B cell (primary cell): ENCODE measurements around the gene NFATC2. TPM values are rescaled to one million over a fixed set of nuclear protein-coding genes. Genes with fewer than 3 reads are reported as not detected.
A peak's percentile ranks its signal among the peaks of the same experiment; 100 is the strongest.

Experiments
- ATAC-seq: fragments of 200-7000 bp; cut with Tn5 transposase; one replicate; pipeline ENCODE4 v1.10.0; 2021; ENCODE audit warnings: low read depth, mild to moderate bottlenecking, moderate number of reproducible peaks, moderate library complexity
- CTCF ChIA-PET: fragments of 350-600 bp; sonication (Branson Sonifier 250); formaldehyde crosslinking; loops from one replicate; lab custom pipeline; 2021; ENCODE audit warnings: antibody characterized with exemption, inconsistent platforms; lab: Charles Lee
- POLR2A ChIA-PET: fragments of 350-600 bp; sonication (Branson Sonifier 250); formaldehyde crosslinking; loops from one replicate; lab custom pipeline; 2021; ENCODE audit warnings: antibody characterized with exemption; lab: Charles Lee
- DNase-seq: peaks from one replicate; pipeline ENCODE4 v3.0.0; 2013
- H2AFZ ChIP-seq: 2 replicates; pipeline ENCODE4 v1.6.1; 2012; ENCODE audit warnings: mild to moderate bottlenecking, low read depth, low read length; ENCODE audit not compliant: insufficient read depth, poor library complexity, severe bottlenecking
- H3K27ac ChIP-seq, 2 donors: 1 replicate in 1 of 2; 2 replicates in 1 of 2; pipeline ENCODE4 v1.5.1; 2012 to 2013; ENCODE audit warnings: low read length in 2 of 2, mild to moderate bottlenecking in 2 of 2, moderate library complexity in 1 of 2
- H3K27me3 ChIP-seq, 4 experiments: fragments of 200-600 bp in 1 of 4; sonication (generic) in 1 of 4; replicated peaks in 1 of 4; 1 replicate in 2 of 4; 2 replicates in 2 of 4; pipeline versions ENCODE4 v1.6.1 to v1.7.0; 2013 to 2016; ENCODE audit warnings: low read length in 3 of 4, mild to moderate bottlenecking in 2 of 4, mixed read lengths in 1 of 4, moderate library complexity in 1 of 4; ENCODE audit not compliant: insufficient read depth in 4 of 4, control insufficient read depth in 3 of 4; ENCODE audit errors: control extremely low read depth in 1 of 4
- H3K36me3 ChIP-seq, 2 experiments: replicated peaks in 1 of 2; 1 replicate in 1 of 2; 2 replicates in 1 of 2; pipeline versions ENCODE4 v1.6.1 to v1.7.1; 2013; ENCODE audit warnings: low read length in 1 of 2; ENCODE audit not compliant: insufficient read depth in 2 of 2, control insufficient read depth in 1 of 2; ENCODE audit errors: control extremely low read depth in 1 of 2, extremely low read depth in 1 of 2
- H3K4me1 ChIP-seq, 2 donors: fragments of 200-600 bp in 1 of 2; sonication (generic) in 1 of 2; 1 replicate in 1 of 2; 2 replicates in 1 of 2; pipeline versions ENCODE4 v1.5.1 to v1.6.1; 2013 to 2017; ENCODE audit warnings: low read length in 2 of 2; ENCODE audit not compliant: control insufficient read depth in 2 of 2, insufficient read depth in 2 of 2
- H3K4me2 ChIP-seq: replicated peaks from 2 replicates; pipeline ENCODE3; 2012; ENCODE audit warnings: mild to moderate bottlenecking, low read depth, low read length; ENCODE audit not compliant: poor library complexity, severe bottlenecking
- H3K4me3 ChIP-seq, 5 experiments: fragments of 200-600 bp in 1 of 5; sonication (generic) in 1 of 5; 1 replicate in 3 of 5; 2 replicates in 2 of 5; pipeline versions ENCODE4 v1.5.1 to v1.7.0; 2011 to 2016; ENCODE audit warnings: low read length in 4 of 5, mild to moderate bottlenecking in 4 of 5, low read depth in 2 of 5, control low read depth in 1 of 5, moderate library complexity in 1 of 5; ENCODE audit not compliant: insufficient read depth in 1 of 5; ENCODE audit errors: control extremely low read depth in 1 of 5, extremely low read depth in 1 of 5
- H3K79me2 ChIP-seq: fragments of 200-600 bp; sonication (generic); one replicate; pipeline ENCODE4 v1.6.0; 2016; ENCODE audit warnings: low read length; ENCODE audit not compliant: control insufficient read depth, insufficient read depth
- H3K9ac ChIP-seq: fragments of 200-600 bp; sonication (generic); 2 replicates; pipeline ENCODE4 v1.6.1; 2017; ENCODE audit warnings: mild to moderate bottlenecking, low read length, moderate library complexity
- H3K9me3 ChIP-seq, 3 donors: one replicate each; pipeline versions ENCODE4 v1.6.1 to v1.7.1; 2013; ENCODE audit warnings: low read length in 2 of 3; ENCODE audit not compliant: control insufficient read depth in 2 of 3, insufficient read depth in 1 of 3; ENCODE audit errors: control extremely low read depth in 1 of 3
- H4K20me1 ChIP-seq: 2 replicates; pipeline ENCODE4 v1.6.0; 2012; ENCODE audit warnings: mild to moderate bottlenecking, low read length; ENCODE audit not compliant: insufficient read depth, control insufficient read depth, poor library complexity, severe bottlenecking
- H3K27ac Mint-ChIP-seq: one replicate; pipeline ENCODE4 v1.8.0; 2021; ENCODE audit warnings: mixed read lengths
- H3K27me3 Mint-ChIP-seq: one replicate; pipeline ENCODE4 v1.8.0; 2021; ENCODE audit warnings: mixed read lengths
- H3K4me1 Mint-ChIP-seq: one replicate; pipeline ENCODE4 v1.8.0; 2021; ENCODE audit warnings: mixed read lengths
- H3K4me3 Mint-ChIP-seq: one replicate; pipeline ENCODE4 v1.8.0; 2021; ENCODE audit warnings: mixed read lengths
- H3K9me3 Mint-ChIP-seq: one replicate; pipeline ENCODE4 v1.8.0; 2022; ENCODE audit warnings: mixed read lengths; ENCODE audit not compliant: insufficient read depth
- EZH2 ChIP-seq: IDR thresholded peaks from 2 replicates; pipeline ENCODE4 v1.6.1; 2012; ENCODE audit warnings: borderline replicate concordance, low read depth, mild to moderate bottlenecking, moderate library complexity, low read length; ENCODE audit not compliant: insufficient read depth, poor library complexity, severe bottlenecking
- WGBS: methylation state at CpG from one replicate; pipeline ENCODE4 v1.1.5; 2013; ENCODE audit warnings: missing lambda C conversion rate; ENCODE audit not compliant: insufficient coverage; 5-methylcytosine and 5-hydroxymethylcytosine counted together
- intact Hi-C: fragments of 100-400 bp; cut with micrococcal nuclease; formaldehyde crosslinking; loops from one replicate; pipeline ENCODE4 v1.10.0; 2022
- polyA plus RNA-seq: library from polyadenylated mRNA; depleted of rRNA; stranded (reverse); fragments of >200 nt; gene quantifications from 2 replicates; pipeline ENCODE4 v1.2.3, GENCODE V29; 2012
- total RNA-seq, 2 donors: library from RNA; stranded (reverse); fragments of 120-200 nt in 1 of 2; gene quantifications; 1 replicate in 1 of 2; 2 replicates in 1 of 2; pipeline versions ENCODE4 v1.2.3 to v1.2.4, GENCODE V29; 2013 to 2022
- TF ChIP-seq, protein P1 (sequence below): fragments of 200-600 bp; IDR thresholded peaks from one replicate; pipeline ENCODE4 v1.8.0; 2022; ENCODE audit warnings: antibody characterized with exemption, mild to moderate bottlenecking

The NFATC2 gene
- total and polyA plus RNA-seq, 2 donors (not counting 1 experiment from before 2014, with no cell fraction given): 10.1 to 38.0 TPM

DNA sequence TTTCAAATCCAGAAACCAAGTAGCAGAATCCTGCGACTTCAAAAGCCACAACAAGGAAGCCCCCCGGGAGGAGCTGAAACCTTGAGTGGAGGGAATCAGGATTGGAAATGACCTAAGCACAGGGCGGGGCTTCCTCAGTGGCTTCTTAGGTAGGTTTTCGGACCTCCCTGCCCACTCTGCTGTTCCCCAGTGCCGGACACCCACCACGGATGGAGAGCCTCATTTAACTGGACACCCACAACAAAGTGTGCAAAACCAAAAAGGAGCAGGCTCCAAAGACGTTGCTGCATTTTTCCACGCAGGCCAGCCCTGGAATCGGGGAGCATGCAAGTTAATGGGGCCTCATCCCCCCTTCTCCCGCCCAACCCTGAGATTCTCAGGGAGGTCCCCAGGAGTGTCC is 144.4 kb downstream of the NFATC2 start:
- peak overlapping the region; percentile 41 for H3K27ac Mint-ChIP-seq
- no peaks in the 10 kb centered on the region for H3K27me3 Mint-ChIP-seq
- Histone ChIP-seq H3K27ac (no peak overlapping the region), H3K36me3 (peaks cover 0 to 27% of the 10 kb centered on the region in 2 experiments), H3K9ac (no peak overlapping the region), H3K4me1 (peaks cover 41 to 49% of the 10 kb centered on the region in 2 donors), H3K9me3 (no peaks in the 10 kb centered on the region), H4K20me1 (no peaks in the 10 kb centered on the region), H3K79me2 (peaks cover 29% of the 10 kb centered on the region), H3K4me3 (no peak overlapping the region), H2AFZ (no peak overlapping the region), H3K27me3 (no peaks in the 10 kb centered on the region), H3K4me2 (no peak overlapping the region)
- DNase-seq (no peak), ATAC-seq (no peak)
- no peaks in the 10 kb centered on the region for H3K9me3 Mint-ChIP-seq
- intact Hi-C loops: no loop called here
- ChIA-PET POLR2A (no interaction called here), CTCF (interaction anchor here (1.1 to 2.6 kb wide), 3 partner anchors 11 to 196 kb away, joined by 3 to 9 read pairs (median 4); no protein-coding TSS in a partner anchor)
- 89% methylated on average over 6 of the region's 10 CpGs for WGBS
- no peak overlapping the region for H3K4me3 Mint-ChIP-seq
- TF ChIP-seq, protein P1, sequence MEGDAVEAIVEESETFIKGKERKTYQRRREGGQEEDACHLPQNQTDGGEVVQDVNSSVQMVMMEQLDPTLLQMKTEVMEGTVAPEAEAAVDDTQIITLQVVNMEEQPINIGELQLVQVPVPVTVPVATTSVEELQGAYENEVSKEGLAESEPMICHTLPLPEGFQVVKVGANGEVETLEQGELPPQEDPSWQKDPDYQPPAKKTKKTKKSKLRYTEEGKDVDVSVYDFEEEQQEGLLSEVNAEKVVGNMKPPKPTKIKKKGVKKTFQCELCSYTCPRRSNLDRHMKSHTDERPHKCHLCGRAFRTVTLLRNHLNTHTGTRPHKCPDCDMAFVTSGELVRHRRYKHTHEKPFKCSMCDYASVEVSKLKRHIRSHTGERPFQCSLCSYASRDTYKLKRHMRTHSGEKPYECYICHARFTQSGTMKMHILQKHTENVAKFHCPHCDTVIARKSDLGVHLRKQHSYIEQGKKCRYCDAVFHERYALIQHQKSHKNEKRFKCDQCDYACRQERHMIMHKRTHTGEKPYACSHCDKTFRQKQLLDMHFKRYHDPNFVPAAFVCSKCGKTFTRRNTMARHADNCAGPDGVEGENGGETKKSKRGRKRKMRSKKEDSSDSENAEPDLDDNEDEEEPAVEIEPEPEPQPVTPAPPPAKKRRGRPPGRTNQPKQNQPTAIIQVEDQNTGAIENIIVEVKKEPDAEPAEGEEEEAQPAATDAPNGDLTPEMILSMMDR: no peak
- H3K4me1 Mint-ChIP-seq: peaks cover 46% of the 10 kb centered on the region

DNA sequence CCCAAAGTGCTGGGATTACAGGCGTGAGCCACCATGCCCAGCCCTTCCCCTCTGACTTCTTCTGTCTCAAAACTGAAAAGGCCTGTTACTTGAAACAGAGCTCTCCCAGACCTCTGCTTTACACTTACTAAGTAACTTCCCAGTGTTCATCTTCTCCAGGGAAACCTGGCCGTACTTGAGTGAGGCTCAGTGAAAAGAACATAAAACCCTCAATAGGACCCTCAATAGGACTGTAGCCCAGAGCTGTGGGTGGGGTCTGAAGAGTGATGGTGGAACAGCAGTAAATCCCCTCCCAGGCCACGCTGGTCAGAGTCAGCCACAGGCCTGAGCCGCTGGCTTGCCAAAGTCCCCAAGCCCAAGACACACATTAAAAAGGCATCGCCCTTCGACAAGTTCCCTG is 145.4 kb downstream of the NFATC2 start:
- intact Hi-C loops: no loop called here
- CTCF ChIA-PET: interaction anchor here (0.6 to 2.6 kb wide), 2 partner anchors 11 to 1786 kb away, joined by 3 to 9 read pairs; no protein-coding TSS in a partner anchor

More for the DNA sequence above, 145.4 kb downstream of the NFATC2 start:
- H3K4me3 ChIP-seq: no peak overlapping the region
- no peaks in the 10 kb centered on the region for H4K20me1 ChIP-seq
- no peak overlapping the region for H3K4me2 ChIP-seq
- DNase-seq: no peak
- ATAC-seq: no peak
- no peak overlapping the region for H2AFZ ChIP-seq
- H3K4me3 Mint-ChIP-seq: no peak overlapping the region
- H3K9me3 ChIP-seq: no peaks in the 10 kb centered on the region
- H3K9me3 Mint-ChIP-seq: no peaks in the 10 kb centered on the region
- WGBS: 100% methylated on average over 3 of the region's 6 CpGs
- H3K9ac ChIP-seq: no peak overlapping the region
- peak overlapping the region; percentile 50 for H3K27ac Mint-ChIP-seq
- H3K79me2 ChIP-seq: peaks cover 28% of the 10 kb centered on the region
- peaks cover 32 to 39% of the 10 kb centered on the region in 2 donors for H3K4me1 ChIP-seq
- H3K36me3 ChIP-seq: peaks cover 0 to 36% of the 10 kb centered on the region in 2 experiments
- no peak overlapping the region for H3K27ac ChIP-seq
- TF ChIP-seq, protein P1: no peak
- TF ChIP-seq EZH2: no peak
- H3K27me3 Mint-ChIP-seq: no peaks in the 10 kb centered on the region
- no peaks in the 10 kb centered on the region for H3K27me3 ChIP-seq
- POLR2A ChIA-PET: no interaction called here
- peaks cover 42% of the 10 kb centered on the region for H3K4me1 Mint-ChIP-seq
